Activated CD8-positive, alpha-beta memory T cell treated with anti-CD3 and anti-CD28 coated beads, Interleukin-2, amount 50 U/mL, for 24 hours (primary cell): ENCODE data around the gene TCN2.
"Not testable (repeated sequence)": the region's sequence is repeated elsewhere in the genome, so short reads cannot be mapped to it uniquely, and the experiment has no call there.

Experiments used
- DNase-seq: peaks from one replicate; pipeline ENCODE4 v3.0.0-alpha.2; 2020; ENCODE audit errors: extremely low read depth

Gene TCN2

GRCh38 chr22:30609260-30610185 lies 2.5 kb downstream of the TCN2 start:
- DNase-seq: no peak

GRCh38 chr22:30610299-30610698 lies 3.3 kb downstream of the TCN2 start:
- no peak for DNase-seq

GRCh38 chr22:30611197-30611596 lies 4.2 kb downstream of the TCN2 start:
- no peak for DNase-seq

DNA sequence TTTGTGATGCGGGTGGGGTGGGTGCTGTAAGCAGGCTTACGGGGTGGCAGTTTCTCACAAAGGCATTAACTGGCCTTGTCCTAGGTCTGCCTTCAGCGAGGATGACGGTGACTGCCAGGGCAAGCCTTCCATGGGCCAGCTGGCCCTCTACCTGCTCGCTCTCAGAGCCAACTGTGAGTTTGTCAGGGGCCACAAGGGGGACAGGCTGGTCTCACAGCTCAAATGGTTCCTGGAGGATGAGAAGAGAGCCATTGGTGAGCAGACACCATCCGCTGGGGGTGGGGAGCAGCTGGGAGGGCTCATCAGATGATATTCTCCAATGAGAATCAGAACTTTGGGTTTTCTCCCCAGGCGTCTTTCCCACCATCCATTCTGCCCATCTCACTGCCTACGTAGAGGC lies 5.8 kb downstream of the TCN2 start:
- DNase-seq: no peak

GRCh38 chr22:30614268-30614667 lies 7.3 kb downstream of the TCN2 start:
- DNase-seq: no peak

- DNase-seq: no peak
Observed at GRCh38 chr22:30614879-30615278, 7.9 kb downstream of the TCN2 start.

DNA sequence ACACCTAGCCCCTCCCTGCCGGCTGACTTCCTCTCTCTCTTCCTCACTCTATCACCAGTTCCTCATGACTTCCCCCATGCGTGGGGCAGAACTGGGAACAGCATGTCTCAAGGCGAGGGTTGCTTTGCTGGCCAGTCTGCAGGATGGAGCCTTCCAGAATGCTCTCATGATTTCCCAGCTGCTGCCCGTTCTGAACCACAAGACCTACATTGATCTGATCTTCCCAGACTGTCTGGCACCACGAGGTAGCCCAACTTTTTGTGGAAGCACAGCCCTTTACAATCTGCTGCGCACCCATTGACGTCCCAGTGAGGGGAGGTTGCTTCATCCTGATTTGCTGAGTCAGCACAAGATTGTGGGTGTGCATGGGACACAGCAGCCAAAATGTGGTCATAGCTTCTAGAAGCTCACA lies 8.6 kb downstream of the TCN2 start:
- no peak for DNase-seq

- DNase-seq: no peak
Observed at GRCh38 chr22:30617819-30618218, 10.8 kb downstream of the TCN2 start.

GRCh38 chr22:30619909-30620308 lies 12.9 kb downstream of the TCN2 start:
- not testable (repeated sequence) for DNase-seq

DNA sequence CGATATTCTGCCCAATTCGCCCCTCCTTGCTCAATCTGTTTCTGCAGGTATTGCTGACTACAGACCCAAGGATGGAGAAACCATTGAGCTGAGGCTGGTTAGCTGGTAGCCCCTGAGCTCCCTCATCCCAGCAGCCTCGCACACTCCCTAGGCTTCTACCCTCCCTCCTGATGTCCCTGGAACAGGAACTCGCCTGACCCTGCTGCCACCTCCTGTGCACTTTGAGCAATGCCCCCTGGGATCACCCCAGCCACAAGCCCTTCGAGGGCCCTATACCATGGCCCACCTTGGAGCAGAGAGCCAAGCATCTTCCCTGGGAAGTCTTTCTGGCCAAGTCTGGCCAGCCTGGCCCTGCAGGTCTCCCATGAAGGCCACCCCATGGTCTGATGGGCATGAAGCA lies 19.4 kb downstream of the TCN2 start:
- DNase-seq: no peak

GRCh38 chr22:30627471-30627870 lies 20.5 kb downstream of the TCN2 start:
- no peak for DNase-seq

- no peak for DNase-seq
Observed at GRCh38 chr22:30628491-30628890, 21.5 kb downstream of the TCN2 start.

- not testable (repeated sequence) for DNase-seq
Observed at GRCh38 chr22:30631469-30631868, 24.5 kb downstream of the TCN2 start.

- DNase-seq: peak; percentile 75
Observed at GRCh38 chr22:30634471-30635233, 27.7 kb downstream of the TCN2 start.

DNA sequence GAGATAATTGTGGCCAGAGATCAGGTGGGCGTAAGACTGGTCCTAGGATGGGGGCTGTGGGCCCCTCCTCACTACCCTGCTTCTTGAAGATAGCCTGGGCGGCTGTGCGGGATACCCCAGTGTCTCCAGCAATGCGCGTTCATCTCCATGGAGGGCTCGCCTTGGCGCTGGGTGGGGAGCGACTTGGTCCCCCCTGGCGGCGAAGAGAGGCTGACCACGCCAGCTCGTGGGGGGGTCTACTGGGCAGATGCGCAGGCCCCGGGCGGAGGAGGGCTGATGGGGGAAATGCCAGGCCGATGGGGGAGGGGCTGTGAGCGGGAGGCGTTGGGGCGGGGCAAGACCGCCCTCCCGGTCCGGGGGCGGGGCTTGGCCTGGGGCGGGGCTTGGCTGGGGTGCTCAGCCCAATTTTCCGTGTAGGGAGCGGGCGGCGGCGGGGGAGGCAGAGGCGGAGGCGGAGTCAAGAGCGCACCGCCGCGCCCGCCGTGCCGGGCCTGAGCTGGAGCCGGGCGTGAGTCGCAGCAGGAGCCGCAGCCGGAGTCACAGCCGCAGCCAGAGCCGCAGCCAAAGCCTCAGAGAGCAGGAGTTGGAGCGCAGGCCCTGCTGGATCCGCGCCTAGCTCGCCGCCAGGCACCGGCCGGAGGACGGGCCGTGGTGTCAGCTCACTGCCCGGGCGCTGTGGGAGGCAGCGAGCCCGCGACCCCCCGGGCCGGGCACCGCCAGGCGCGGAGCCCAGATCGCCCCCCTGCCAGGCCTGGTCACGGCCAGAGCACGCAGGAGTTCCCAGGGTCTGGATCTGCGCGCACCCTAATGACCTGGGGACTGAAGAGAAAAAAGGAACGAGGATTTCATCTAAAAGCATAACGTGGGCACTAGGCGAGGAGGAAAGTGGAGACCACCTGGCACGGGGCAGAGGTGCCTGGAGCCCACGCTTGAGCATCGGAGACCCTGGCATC lies 28.6 kb downstream of the TCN2 start, which contains the start of gene SLC35E4:
SLC35E4 (plus strand) TSS at position 509 of the 953 bp plus-strand sequence. CDS start 670 bp downstream, outside the sequence.
- DNase-seq: peak; percentile 80

GRCh38 chr22:30636226-30637077 lies 29.5 kb downstream of the TCN2 start:
- no peak for DNase-seq

- DNase-seq: no peak
Observed at GRCh38 chr22:30637701-30638114, 30.7 kb downstream of the TCN2 start.

GRCh38 chr22:30640361-30640760 lies 33.4 kb downstream of the TCN2 start:
- DNase-seq: no peak

DNA sequence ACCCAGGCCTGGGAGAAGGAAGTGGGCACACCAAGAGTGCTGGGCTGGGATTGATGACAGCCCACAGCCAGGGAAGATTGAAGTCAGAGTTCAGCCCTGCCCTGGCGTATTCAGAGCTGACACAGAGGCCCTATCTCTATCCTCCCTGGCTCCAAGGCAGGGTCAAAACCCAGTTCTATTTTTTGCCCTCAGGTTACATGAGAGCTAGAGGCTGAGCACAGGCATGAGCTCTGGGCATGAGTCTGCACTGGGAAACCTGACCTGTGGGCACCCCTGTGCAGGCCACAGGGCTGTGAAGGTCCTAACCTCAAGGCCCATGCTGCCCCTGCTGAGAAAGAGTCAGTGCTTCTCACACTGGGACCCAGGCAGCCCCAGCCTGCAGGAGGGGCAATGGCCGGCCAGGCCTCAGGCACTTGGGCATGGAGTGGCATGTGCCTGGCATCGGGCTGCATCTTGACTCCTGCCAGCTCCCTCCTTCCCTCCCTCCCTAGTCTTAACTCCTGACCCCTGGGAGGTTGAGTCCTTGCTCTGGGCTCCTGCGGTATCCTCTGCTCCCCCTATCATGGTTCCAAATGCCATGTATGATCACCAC lies 34.0 kb downstream of the TCN2 start:
- no peak for DNase-seq
